ENCODE results near the gene OR2K2. TPM values are rescaled to one million over a fixed set of nuclear protein-coding genes. Genes with fewer than 3 reads are reported as not detected.

Gene OR2K2
- total RNA-seq, 1 experiment from 2014 or later: not detected

DNA sequence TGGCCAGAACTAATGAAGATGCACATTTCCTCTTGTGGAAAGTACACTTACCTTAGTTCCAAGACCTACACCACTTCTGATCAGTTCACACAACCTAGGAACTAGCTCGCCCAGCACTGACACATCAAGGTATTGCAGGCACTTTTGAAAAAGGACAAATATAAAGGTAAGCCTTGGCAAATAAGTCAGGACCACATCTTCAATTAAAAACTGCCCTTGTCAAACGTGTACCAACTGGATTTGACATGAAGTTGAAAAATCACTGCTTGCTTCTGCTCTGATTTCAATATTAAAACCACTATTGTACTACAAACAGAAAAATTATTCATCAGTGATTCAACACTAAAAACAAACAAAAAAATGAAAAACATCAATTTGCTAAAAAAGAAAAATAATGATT is 45.0 kb upstream of the OR2K2 start:
- in situ Hi-C loops (cut with HindIII; ENCODE audit: low pct_unique_long_range_greater_than_20kb, low sequenced_read_pairs) (no loop called here), intact Hi-C loops (cut with micrococcal nuclease; ENCODE audit: unreplicated experiment) (no loop called here)
- BruUV-seq (replicated peaks): no TSS peak
- DNase-seq (ENCODE audit: low read depth, low spot score): no peak
- no peak for ATAC-seq
- Histone ChIP-seq H3K9me3 (ENCODE audit: control insufficient read depth, insufficient read depth, low read depth, low read length) (no peaks in the 10 kb centered on the region), H3K27me3 (ENCODE audit: control insufficient read depth, insufficient read depth, low read length) (no peaks in the 10 kb centered on the region), H3K4me1 (ENCODE audit: control insufficient read depth, insufficient read depth, low read length) (no peaks in the 10 kb centered on the region), H3K36me3 (ENCODE audit: control insufficient read depth, insufficient read depth, low read length) (peaks cover 10% of the 10 kb centered on the region; the same call in 1 of the 2 replicates), H3K27ac (ENCODE audit: low read length) (no peak overlapping the region), H3K4me3 (ENCODE audit: low read depth in 2 of 2, low read length in 2 of 2) (no peak overlapping the region)
- ChIA-PET CTCF (no interaction called here), POLR2A (no interaction called here)
- TF ChIP-seq SIN3A (IDR thresholded peaks at IDR 0.05; ENCODE audit: borderline replicate concordance, insufficient read depth, low read depth, low read length) (no peak), TCF7L2 (IDR thresholded peaks at IDR 0.05; ENCODE audit: low read depth, low read length) (no peak), POLR2AphosphoS5 (IDR thresholded peaks at IDR 0.05; ENCODE audit: low read depth, low read length) (no peak)
- TF ChIP-seq, protein P1, sequence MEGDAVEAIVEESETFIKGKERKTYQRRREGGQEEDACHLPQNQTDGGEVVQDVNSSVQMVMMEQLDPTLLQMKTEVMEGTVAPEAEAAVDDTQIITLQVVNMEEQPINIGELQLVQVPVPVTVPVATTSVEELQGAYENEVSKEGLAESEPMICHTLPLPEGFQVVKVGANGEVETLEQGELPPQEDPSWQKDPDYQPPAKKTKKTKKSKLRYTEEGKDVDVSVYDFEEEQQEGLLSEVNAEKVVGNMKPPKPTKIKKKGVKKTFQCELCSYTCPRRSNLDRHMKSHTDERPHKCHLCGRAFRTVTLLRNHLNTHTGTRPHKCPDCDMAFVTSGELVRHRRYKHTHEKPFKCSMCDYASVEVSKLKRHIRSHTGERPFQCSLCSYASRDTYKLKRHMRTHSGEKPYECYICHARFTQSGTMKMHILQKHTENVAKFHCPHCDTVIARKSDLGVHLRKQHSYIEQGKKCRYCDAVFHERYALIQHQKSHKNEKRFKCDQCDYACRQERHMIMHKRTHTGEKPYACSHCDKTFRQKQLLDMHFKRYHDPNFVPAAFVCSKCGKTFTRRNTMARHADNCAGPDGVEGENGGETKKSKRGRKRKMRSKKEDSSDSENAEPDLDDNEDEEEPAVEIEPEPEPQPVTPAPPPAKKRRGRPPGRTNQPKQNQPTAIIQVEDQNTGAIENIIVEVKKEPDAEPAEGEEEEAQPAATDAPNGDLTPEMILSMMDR (IDR thresholded peaks at IDR 0.05): no peak
- TF ChIP-seq, protein P2, sequence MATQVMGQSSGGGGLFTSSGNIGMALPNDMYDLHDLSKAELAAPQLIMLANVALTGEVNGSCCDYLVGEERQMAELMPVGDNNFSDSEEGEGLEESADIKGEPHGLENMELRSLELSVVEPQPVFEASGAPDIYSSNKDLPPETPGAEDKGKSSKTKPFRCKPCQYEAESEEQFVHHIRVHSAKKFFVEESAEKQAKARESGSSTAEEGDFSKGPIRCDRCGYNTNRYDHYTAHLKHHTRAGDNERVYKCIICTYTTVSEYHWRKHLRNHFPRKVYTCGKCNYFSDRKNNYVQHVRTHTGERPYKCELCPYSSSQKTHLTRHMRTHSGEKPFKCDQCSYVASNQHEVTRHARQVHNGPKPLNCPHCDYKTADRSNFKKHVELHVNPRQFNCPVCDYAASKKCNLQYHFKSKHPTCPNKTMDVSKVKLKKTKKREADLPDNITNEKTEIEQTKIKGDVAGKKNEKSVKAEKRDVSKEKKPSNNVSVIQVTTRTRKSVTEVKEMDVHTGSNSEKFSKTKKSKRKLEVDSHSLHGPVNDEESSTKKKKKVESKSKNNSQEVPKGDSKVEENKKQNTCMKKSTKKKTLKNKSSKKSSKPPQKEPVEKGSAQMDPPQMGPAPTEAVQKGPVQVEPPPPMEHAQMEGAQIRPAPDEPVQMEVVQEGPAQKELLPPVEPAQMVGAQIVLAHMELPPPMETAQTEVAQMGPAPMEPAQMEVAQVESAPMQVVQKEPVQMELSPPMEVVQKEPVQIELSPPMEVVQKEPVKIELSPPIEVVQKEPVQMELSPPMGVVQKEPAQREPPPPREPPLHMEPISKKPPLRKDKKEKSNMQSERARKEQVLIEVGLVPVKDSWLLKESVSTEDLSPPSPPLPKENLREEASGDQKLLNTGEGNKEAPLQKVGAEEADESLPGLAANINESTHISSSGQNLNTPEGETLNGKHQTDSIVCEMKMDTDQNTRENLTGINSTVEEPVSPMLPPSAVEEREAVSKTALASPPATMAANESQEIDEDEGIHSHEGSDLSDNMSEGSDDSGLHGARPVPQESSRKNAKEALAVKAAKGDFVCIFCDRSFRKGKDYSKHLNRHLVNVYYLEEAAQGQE (IDR thresholded peaks at IDR 0.05; ENCODE audit: insufficient read depth in 1 of 2, low read depth in 2 of 2, low read length in 1 of 2): no peak

DNA sequence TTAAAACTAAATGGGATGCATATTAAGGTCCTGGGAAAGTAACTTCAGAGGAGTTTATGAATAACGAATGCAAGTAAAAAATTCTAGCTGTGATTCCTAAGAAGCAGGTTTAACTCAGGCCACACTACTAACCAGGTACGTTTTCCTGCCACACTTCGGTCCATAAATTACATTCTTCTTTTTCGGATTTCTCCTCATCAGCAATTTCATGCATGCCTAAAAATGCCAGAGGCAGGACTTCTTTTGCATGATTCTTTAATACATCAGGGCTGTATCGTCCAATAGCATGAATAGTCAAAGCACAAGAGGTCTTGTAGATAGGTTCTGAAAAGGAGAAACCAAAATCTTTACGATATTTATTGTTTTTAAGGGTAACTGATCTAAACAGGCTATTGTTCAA is 42.3 kb upstream of the OR2K2 start:
- H3K4me1 ChIP-seq (ENCODE audit: control insufficient read depth, insufficient read depth, low read length): no peaks in the 10 kb centered on the region
- no peak for ATAC-seq
- intact Hi-C loops (cut with micrococcal nuclease; ENCODE audit: unreplicated experiment) (no loop called here), in situ Hi-C loops (cut with HindIII; ENCODE audit: low pct_unique_long_range_greater_than_20kb, low sequenced_read_pairs) (no loop called here)
- no peak overlapping the region for H3K27ac ChIP-seq (ENCODE audit: low read length)
- no peak for DNase-seq (ENCODE audit: low read depth, low spot score)
- POLR2A ChIA-PET: no interaction called here
- no peak overlapping the region for H3K4me3 ChIP-seq (ENCODE audit: low read depth in 2 of 2, low read length in 2 of 2)
- H3K9me3 ChIP-seq (ENCODE audit: control insufficient read depth, insufficient read depth, low read depth, low read length): no peaks in the 10 kb centered on the region
- no TSS peak for BruUV-seq (replicated peaks)
- H3K36me3 ChIP-seq (ENCODE audit: control insufficient read depth, insufficient read depth, low read length): peaks cover 17% of the 10 kb centered on the region
- CTCF ChIA-PET: no interaction called here
- TF ChIP-seq POLR2AphosphoS5 (IDR thresholded peaks at IDR 0.05; ENCODE audit: low read depth, low read length): no peak
- TF ChIP-seq, protein P1 (IDR thresholded peaks at IDR 0.05): no peak
- no peaks in the 10 kb centered on the region for H3K27me3 ChIP-seq (ENCODE audit: control insufficient read depth, insufficient read depth, low read length)

DNA sequence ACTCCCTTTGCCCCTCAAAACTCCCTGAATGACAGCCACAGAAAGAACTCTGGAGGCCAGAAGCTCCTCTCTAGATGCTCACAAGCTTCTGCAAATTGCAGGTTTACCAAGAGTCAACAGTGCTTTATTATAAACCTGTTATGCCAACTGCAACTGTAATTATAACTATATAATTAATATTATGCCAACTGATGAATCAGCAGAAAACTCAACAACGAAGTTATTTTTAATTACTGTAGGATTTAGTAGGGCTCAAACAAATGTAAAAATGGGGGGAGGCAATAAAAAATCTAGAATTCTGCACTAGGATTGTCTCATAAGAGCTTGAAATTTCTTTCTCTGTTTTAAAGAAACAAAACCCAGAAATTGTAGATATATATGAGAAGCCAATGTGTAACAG is 37.0 kb upstream of the OR2K2 start:
- no peak overlapping the region for H3K27ac ChIP-seq (ENCODE audit: low read length)
- H3K36me3 ChIP-seq (ENCODE audit: control insufficient read depth, insufficient read depth, low read length): peaks cover 27% of the 10 kb centered on the region
- H3K9me3 ChIP-seq (ENCODE audit: control insufficient read depth, insufficient read depth, low read depth, low read length): no peaks in the 10 kb centered on the region
- ChIA-PET CTCF (no interaction called here), POLR2A (no interaction called here)
- no peak for TF ChIP-seq TCF7L2 (IDR thresholded peaks at IDR 0.05; ENCODE audit: low read depth, low read length)
- no peak for TF ChIP-seq POLR2AphosphoS5 (IDR thresholded peaks at IDR 0.05; ENCODE audit: low read depth, low read length)
- TF ChIP-seq SIN3A (IDR thresholded peaks at IDR 0.05; ENCODE audit: borderline replicate concordance, insufficient read depth, low read depth, low read length): no peak
- TF ChIP-seq, protein P1 (IDR thresholded peaks at IDR 0.05): no peak
- TF ChIP-seq, protein P2 (IDR thresholded peaks at IDR 0.05; ENCODE audit: insufficient read depth in 1 of 2, low read depth in 2 of 2, low read length in 1 of 2): no peak
- H3K4me3 ChIP-seq (ENCODE audit: low read depth in 2 of 2, low read length in 2 of 2): no peak overlapping the region
- H3K27me3 ChIP-seq (ENCODE audit: control insufficient read depth, insufficient read depth, low read length): no peaks in the 10 kb centered on the region
- DNase-seq (ENCODE audit: low read depth, low spot score) (no peak), ATAC-seq (no peak)
- in situ Hi-C loops (cut with HindIII; ENCODE audit: low pct_unique_long_range_greater_than_20kb, low sequenced_read_pairs) (no loop called here), intact Hi-C loops (cut with micrococcal nuclease; ENCODE audit: unreplicated experiment) (no loop called here)
- no peaks in the 10 kb centered on the region for H3K4me1 ChIP-seq (ENCODE audit: control insufficient read depth, insufficient read depth, low read length)
- no TSS peak for BruUV-seq (replicated peaks)

Measured in Panc1 (cell line).